RWPE2 (cell line): ENCODE measurements around the gene TRIO.

Experiments used
- ATAC-seq: fragments of 200-7000 bp; cut with Tn5 transposase; 3 replicates; pipeline ENCODE4 v1.9.1; 2021; ENCODE audit warnings: low read depth
- DNase-seq: peaks from one replicate; pipeline ENCODE4 v3.0.0-alpha.2; 2020; ENCODE audit warnings: low spot score
- H3K27ac ChIP-seq: fragments of 450-650 bp; 2 replicates; pipeline ENCODE4 v1.5.1; 2017; ENCODE audit warnings: mild to moderate bottlenecking; ENCODE audit not compliant: poor library complexity, severe bottlenecking
- H3K27me3 ChIP-seq: fragments of 250-450 bp; sonication (Bioruptor Pico); 2 replicates; pipeline ENCODE4 v1.5.1; 2021; ENCODE audit warnings: mild to moderate bottlenecking, moderate library complexity; ENCODE audit not compliant: insufficient read depth, poor library complexity, severe bottlenecking
- H3K36me3 ChIP-seq: fragments of 250-450 bp; sonication (Bioruptor Pico); 2 replicates; pipeline ENCODE4 v1.5.1; 2020; ENCODE audit warnings: low read depth, mild to moderate bottlenecking, moderate library complexity
- H3K4me1 ChIP-seq: fragments of 250-450 bp; sonication (Bioruptor Pico); 2 replicates; pipeline ENCODE4 v1.5.1; 2021; ENCODE audit warnings: mild to moderate bottlenecking, moderate library complexity; ENCODE audit not compliant: insufficient read depth, poor library complexity, severe bottlenecking
- H3K4me3 ChIP-seq: fragments of 250-450 bp; sonication (Bioruptor Pico); 2 replicates; pipeline ENCODE4 v1.5.1; 2021; ENCODE audit warnings: mild to moderate bottlenecking, moderate library complexity; ENCODE audit not compliant: severe bottlenecking
- H3K9me3 ChIP-seq: fragments of 250-450 bp; sonication (Bioruptor Pico); 2 replicates; pipeline ENCODE4 v1.5.1; 2021; ENCODE audit warnings: mild to moderate bottlenecking, moderate library complexity; ENCODE audit not compliant: severe bottlenecking
- CTCF ChIP-seq: fragments of 450-650 bp; IDR thresholded peaks from one replicate; pipeline ENCODE4 v1.5.1; 2017; ENCODE audit warnings: mild to moderate bottlenecking, moderate library complexity; ENCODE audit not compliant: poor library complexity, severe bottlenecking

Gene TRIO

GRCh38 chr5:14465776-14466175 lies 322.6 kb downstream of the TRIO start:
- ATAC-seq = no peak

GRCh38 chr5:14467251-14467650 lies 324.1 kb downstream of the TRIO start:
- Histone ChIP-seq H3K4me3 (no peak overlapping the region), H3K4me1 (peaks cover 6% of the 10 kb centered on the region), H3K36me3 (peaks cover 91% of the 10 kb centered on the region), H3K9me3 (no peaks in the 10 kb centered on the region), H3K27ac (no peak overlapping the region), H3K27me3 (no peaks in the 10 kb centered on the region)
- ATAC-seq = no peak
- no peak for DNase-seq
- TF ChIP-seq CTCF = no peak

More at GRCh38 chr5:14465776-14466175, 322.6 kb downstream of the TRIO start:
- H3K9me3 ChIP-seq = no peaks in the 10 kb centered on the region
- H3K36me3 ChIP-seq = peaks cover 92% of the 10 kb centered on the region
- DNase-seq = no peak
- TF ChIP-seq CTCF = no peak
- no peak overlapping the region for H3K27ac ChIP-seq
- H3K4me1 ChIP-seq = peaks cover 6% of the 10 kb centered on the region
- no peak overlapping the region for H3K4me3 ChIP-seq
- no peaks in the 10 kb centered on the region for H3K27me3 ChIP-seq

DNA sequence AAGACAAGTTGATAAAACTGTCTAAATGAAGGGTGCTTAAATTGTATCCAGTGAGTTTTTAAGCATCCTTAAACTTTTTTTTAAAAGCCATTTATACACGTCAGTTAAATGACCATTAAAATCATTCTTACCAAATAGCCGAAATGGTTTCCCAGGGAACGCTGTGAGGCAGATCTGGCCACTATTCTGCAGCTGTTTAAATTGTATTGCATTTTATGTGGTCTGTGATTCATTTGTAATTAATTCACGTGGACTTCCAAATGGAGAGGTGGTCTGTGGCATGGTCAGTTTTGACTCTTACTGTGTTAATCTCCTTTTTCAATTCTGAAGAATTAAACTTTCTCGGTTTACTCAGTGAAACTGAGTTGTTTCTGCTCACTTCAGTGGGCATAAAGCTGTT lies 324.7 kb downstream of the TRIO start:
- no peak for ATAC-seq
- peaks cover 91% of the 10 kb centered on the region for H3K36me3 ChIP-seq

GRCh38 chr5:14469551-14470377 lies 326.6 kb downstream of the TRIO start:
- Histone ChIP-seq H3K36me3 (peaks cover 93% of the 10 kb centered on the region), H3K9me3 (no peaks in the 10 kb centered on the region), H3K4me1 (peaks cover 11% of the 10 kb centered on the region), H3K27ac (no peak overlapping the region), H3K4me3 (no peak overlapping the region), H3K27me3 (no peaks in the 10 kb centered on the region)
- DNase-seq (no peak), ATAC-seq (no peak)
- TF ChIP-seq CTCF = no peak

More for the DNA sequence above, 324.7 kb downstream of the TRIO start:
- no peak overlapping the region for H3K4me3 ChIP-seq
- no peaks in the 10 kb centered on the region for H3K9me3 ChIP-seq
- no peak overlapping the region for H3K27ac ChIP-seq
- H3K27me3 ChIP-seq = no peaks in the 10 kb centered on the region
- no peak for TF ChIP-seq CTCF
- no peak for DNase-seq
- H3K4me1 ChIP-seq = peaks cover 6% of the 10 kb centered on the region

GRCh38 chr5:14471507-14471906 lies 328.4 kb downstream of the TRIO start:
- no peak for DNase-seq
- H3K4me3 ChIP-seq = no peak overlapping the region
- peaks cover 29% of the 10 kb centered on the region for H3K4me1 ChIP-seq
- peaks cover 92% of the 10 kb centered on the region for H3K36me3 ChIP-seq
- no peaks in the 10 kb centered on the region for H3K27me3 ChIP-seq
- H3K27ac ChIP-seq = peak overlapping the region; percentile 92
- ATAC-seq = no peak
- H3K9me3 ChIP-seq = no peaks in the 10 kb centered on the region
- TF ChIP-seq CTCF = no peak
